GM12878 (cell line): Measurements from ENCODE around the gene PPP1R2. TPM values are rescaled to one million over a fixed set of nuclear protein-coding genes. Genes with fewer than 3 reads are reported as not detected.

Experiments
- ATAC-seq: fragments of 200-7000 bp; cut with Tn5 transposase; 3 replicates; pipeline ENCODE4 v1.9.1; 2020; ENCODE audit warnings: mild to moderate bottlenecking, moderate library complexity
- BruUV-seq: library from RNA; stranded (reverse); fragments of 400-500 nt; replicated peaks from 2 replicates; lab custom pipeline; 2021; lab: Mats Ljungman, UMichigan
- CTCF ChIA-PET: fragments of 300-600 bp; sonication (Branson Sonifier 250); formaldehyde crosslinking; extraction: SDS; loops from one replicate; lab custom pipeline; 2021; ENCODE audit warnings: inconsistent platforms; lab: Yijun Ruan, JAX
- POLR2A ChIA-PET: fragments of 350-600 bp; formaldehyde crosslinking; extraction: SDS; loops from one replicate; lab custom pipeline; 2021; ENCODE audit warnings: inconsistent platforms; lab: Charles Lee
- RAD21 ChIA-PET: fragments of 300-600 bp; sonication (Branson Sonifier 250); formaldehyde crosslinking; loops from one replicate; lab custom pipeline; 2023; ENCODE audit warnings: antibody characterized with exemption; ENCODE audit not compliant: unreplicated experiment; lab: Charles Lee
- SMC1A ChIA-PET: fragments of 300-600 bp; sonication (Branson Sonifier 250); formaldehyde crosslinking; loops from one replicate; lab custom pipeline; 2023; ENCODE audit not compliant: unreplicated experiment, uncharacterized antibody; lab: Charles Lee
- DNase-seq: peaks from one replicate; pipeline ENCODE4 v3.0.0-alpha.2; 2011; ENCODE audit warnings: low read depth, low spot score
- FAIRE-seq: peaks from 3 replicates; lab custom pipeline; 2011; peaks lifted over from hg19 to GRCh38; lab: Jason Lieb, UNC
- H2AFZ ChIP-seq: 2 replicates; pipeline ENCODE4 v1.6.0; 2011; ENCODE audit warnings: low read depth, low read length, control low read depth; ENCODE audit not compliant: control insufficient read depth
- H3K27ac ChIP-seq: 2 replicates; pipeline ENCODE4 v1.5.1; 2011; ENCODE audit warnings: control low read depth; ENCODE audit not compliant: control insufficient read depth, insufficient read depth
- H3K27me3 ChIP-seq, 2 experiments: replicated peaks in 1 of 2; 2 replicates each; pipeline versions ENCODE4 v1.6.0 to v1.6.1; 2011; ENCODE audit warnings: low read length in 1 of 2; ENCODE audit not compliant: control insufficient read depth in 2 of 2, insufficient read depth in 2 of 2
- H3K36me3 ChIP-seq, 2 experiments: 2 replicates each; pipeline ENCODE4 v1.5.1; 2011; ENCODE audit warnings: low read length in 1 of 2; ENCODE audit not compliant: control insufficient read depth in 2 of 2, insufficient read depth in 2 of 2
- H3K4me1 ChIP-seq: 2 replicates; pipeline ENCODE4 v1.6.1; 2011; ENCODE audit warnings: mild to moderate bottlenecking, low read length, moderate library complexity, mixed read lengths; ENCODE audit not compliant: control insufficient read depth, insufficient read depth
- H3K4me2 ChIP-seq: 2 replicates; pipeline ENCODE4 v1.6.0; 2011; ENCODE audit warnings: control low read depth; ENCODE audit not compliant: control insufficient read depth, insufficient read depth
- H3K4me3 ChIP-seq: fragments of 200-600 bp; sonication (generic); 2 replicates; pipeline ENCODE4 v1.5.1; 2016
- H3K79me2 ChIP-seq: 2 replicates; pipeline ENCODE4 v1.6.0; 2011; ENCODE audit warnings: low read length; ENCODE audit not compliant: control insufficient read depth, insufficient read depth
- H3K9ac ChIP-seq: 2 replicates; pipeline ENCODE4 v1.8.0; 2011; ENCODE audit warnings: low read length, control low read depth, mixed read lengths; ENCODE audit not compliant: control insufficient read depth, insufficient read depth
- H3K9me3 ChIP-seq: replicated peaks from 3 replicates; pipeline ENCODE4 v1.5.1; 2011; ENCODE audit warnings: mild to moderate bottlenecking, low read length; ENCODE audit not compliant: control insufficient read depth, insufficient read depth
- H4K20me1 ChIP-seq: 2 replicates; pipeline ENCODE4 v1.6.0; 2011; ENCODE audit not compliant: control insufficient read depth, insufficient read depth
- EED ChIP-seq: sonication (generic); IDR thresholded peaks from 2 replicates; pipeline ENCODE4 v1.6.1; 2016; ENCODE audit warnings: antibody characterized with exemption, low read depth
- EGR1 ChIP-seq, 2 experiments: IDR thresholded peaks; 1 replicate in 1 of 2; 2 replicates in 1 of 2; pipeline ENCODE4 v1.6.1; 2011 to 2012; ENCODE audit warnings: low read depth in 2 of 2, low read length in 2 of 2, borderline replicate concordance in 1 of 2, mild to moderate bottlenecking in 1 of 2, moderate library complexity in 1 of 2
- FOS ChIP-seq: IDR thresholded peaks from 3 replicates; pipeline ENCODE4 v1.6.1; 2011; ENCODE audit warnings: borderline replicate concordance; ENCODE audit not compliant: insufficient read length; ENCODE audit errors: extremely low read depth
- FOXM1 ChIP-seq: IDR thresholded peaks from 2 replicates; pipeline ENCODE4 v1.6.1; 2012; ENCODE audit warnings: low read depth, mild to moderate bottlenecking, inconsistent platforms, low read length, moderate library complexity
- IRF4 ChIP-seq: IDR thresholded peaks from 2 replicates; pipeline ENCODE4 v1.6.1; 2011; ENCODE audit warnings: low read depth, low read length
- KAT2A ChIP-seq: conservative IDR thresholded peaks from 2 replicates; pipeline ENCODE4 v1.6.1; 2011; ENCODE audit warnings: low read depth, low read length; ENCODE audit not compliant: control insufficient read depth
- MXI1 ChIP-seq: fragments of 150-350 bp; IDR thresholded peaks from 2 replicates; pipeline ENCODE4 v1.6.1; 2011; ENCODE audit warnings: low read depth, mild to moderate bottlenecking, inconsistent platforms, low read length, improper control_type of control experiment
- NFYB ChIP-seq: IDR thresholded peaks from 2 replicates; pipeline ENCODE4 v1.6.1; 2011; ENCODE audit warnings: low read depth, mild to moderate bottlenecking, low read length, improper control_type of control experiment, moderate library complexity; ENCODE audit not compliant: insufficient read depth
- PML ChIP-seq: IDR thresholded peaks from 2 replicates; pipeline ENCODE4 v1.6.1; 2012; ENCODE audit warnings: low read length, inconsistent platforms
- RUNX3 ChIP-seq: IDR thresholded peaks from 2 replicates; pipeline ENCODE4 v1.6.1; 2012; ENCODE audit warnings: low read length, inconsistent platforms
- SIN3A ChIP-seq: IDR thresholded peaks from 2 replicates; pipeline ENCODE4 v1.6.1; 2012; ENCODE audit warnings: low read depth, low read length, improper control_type of control experiment
- YBX1 ChIP-seq: fragments of 450-650 bp; IDR thresholded peaks from 2 replicates; pipeline ENCODE4 v1.6.1; 2016; ENCODE audit warnings: antibody characterized with exemption
- WGBS: methylation state at CpG from one replicate; pipeline ENCODE4 v1.1.6; 2016; ENCODE audit warnings: low lambda C conversion rate; ENCODE audit not compliant: insufficient replicate concordance, insufficient coverage; ENCODE audit errors: missing lambda C conversion rate; 5-methylcytosine and 5-hydroxymethylcytosine counted together
- in situ Hi-C: fragments of 300-500 bp; cut with MboI; formaldehyde crosslinking; loops from 9 replicates; pipeline ENCODE4 v1.14.3; 2018; ENCODE audit warnings: mixed read lengths
- intact Hi-C: fragments of 100-400 bp; cut with micrococcal nuclease; formaldehyde crosslinking; loops from one replicate; pipeline ENCODE4 v1.14.2; 2022; ENCODE audit not compliant: unreplicated experiment
- polyA plus RNA-seq, 11 experiments: library from polyadenylated mRNA; depleted of rRNA in 4 of 11; unstranded in 6 of 11; stranded (reverse) in 5 of 11; fragments of >200 nt; fragmentation: Nextera tagmentation in 4 of 11; fragmentation: Illumina TruSeq in 1 of 11; extraction: Ambion mirVana in 4 of 11; extraction: Trizol in 1 of 11; gene quantifications; 1 replicate in 1 of 11; 2 replicates in 10 of 11; pipeline versions ENCODE4 v1.2.1 to v1.2.3, GENCODE V29; 2011 to 2016; ENCODE audit warnings: inconsistent platforms in 2 of 11, missing spikeins in 2 of 11, low read depth in 1 of 11
- total RNA-seq, 4 experiments: library from RNA; depleted of rRNA in 3 of 4; stranded (reverse); fragments of >200 nt in 3 of 4; fragmentation: Illumina TruSeq in 1 of 4; extraction: Trizol in 1 of 4; gene quantifications; 2 replicates each; pipeline versions ENCODE4 v1.2.1 to v1.2.3, GENCODE V29; 2013 to 2021
- TF ChIP-seq, protein P1 (sequence below): fragments of 450-650 bp; IDR thresholded peaks from 2 replicates; pipeline ENCODE4 v1.6.1; 2017; ENCODE audit warnings: borderline replicate concordance
- TF ChIP-seq, protein P2 (sequence below): IDR thresholded peaks from 2 replicates; pipeline ENCODE4 v1.6.1; 2012; ENCODE audit warnings: low read depth, low read length, improper control_type of control experiment
- TF ChIP-seq, protein P3 (sequence below): fragments of 450-650 bp; conservative IDR thresholded peaks from 2 replicates; pipeline ENCODE4 v1.6.1; 2017; ENCODE audit warnings: mild to moderate bottlenecking, moderate library complexity

The PPP1R2 gene
- total and polyA plus RNA-seq, 10 of the 15 experiments (the other 5 are each of a cell fraction or from before 2014, with no cell fraction given), result 10.5 to 116 (median 46.9) TPM

DNA sequence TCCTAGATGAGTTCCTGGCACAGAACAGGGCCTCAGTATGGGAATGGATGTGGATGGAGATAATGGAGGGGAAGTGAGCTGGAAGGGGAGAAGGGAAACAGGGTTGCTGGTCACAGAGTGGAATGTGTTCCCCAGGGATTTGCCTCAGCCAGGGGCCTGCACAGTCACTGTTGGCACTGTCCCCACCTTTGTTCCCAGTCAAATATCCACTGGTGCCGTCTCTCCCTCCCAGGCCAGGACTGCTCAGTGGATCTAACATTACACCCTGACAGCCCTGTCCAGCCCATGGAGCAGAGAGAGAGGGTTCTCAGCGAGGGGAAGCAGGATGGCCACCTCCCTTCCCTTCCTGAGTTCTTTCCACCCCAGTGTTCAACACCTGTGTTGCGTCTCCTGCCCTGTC is 1.5 kb upstream of the PPP1R2 start:
- TF ChIP-seq YBX1 (no peak), FOXM1 (no peak), MXI1 (no peak), PML (no peak), IRF4 (no peak), NFYB (no peak), KAT2A (no peak), EED (no peak), RUNX3 (no peak), SIN3A (no peak), FOS (no peak), EGR1 (IDR thresholded peaks at IDR 0.05; ENCODE audit: borderline replicate concordance in 1 of 2, low read depth in 2 of 2, low read length in 2 of 2) (no peak)
- TF ChIP-seq, protein P1, sequence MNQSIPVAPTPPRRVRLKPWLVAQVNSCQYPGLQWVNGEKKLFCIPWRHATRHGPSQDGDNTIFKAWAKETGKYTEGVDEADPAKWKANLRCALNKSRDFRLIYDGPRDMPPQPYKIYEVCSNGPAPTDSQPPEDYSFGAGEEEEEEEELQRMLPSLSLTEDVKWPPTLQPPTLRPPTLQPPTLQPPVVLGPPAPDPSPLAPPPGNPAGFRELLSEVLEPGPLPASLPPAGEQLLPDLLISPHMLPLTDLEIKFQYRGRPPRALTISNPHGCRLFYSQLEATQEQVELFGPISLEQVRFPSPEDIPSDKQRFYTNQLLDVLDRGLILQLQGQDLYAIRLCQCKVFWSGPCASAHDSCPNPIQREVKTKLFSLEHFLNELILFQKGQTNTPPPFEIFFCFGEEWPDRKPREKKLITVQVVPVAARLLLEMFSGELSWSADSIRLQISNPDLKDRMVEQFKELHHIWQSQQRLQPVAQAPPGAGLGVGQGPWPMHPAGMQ, result no peak
- TF ChIP-seq, protein P2, sequence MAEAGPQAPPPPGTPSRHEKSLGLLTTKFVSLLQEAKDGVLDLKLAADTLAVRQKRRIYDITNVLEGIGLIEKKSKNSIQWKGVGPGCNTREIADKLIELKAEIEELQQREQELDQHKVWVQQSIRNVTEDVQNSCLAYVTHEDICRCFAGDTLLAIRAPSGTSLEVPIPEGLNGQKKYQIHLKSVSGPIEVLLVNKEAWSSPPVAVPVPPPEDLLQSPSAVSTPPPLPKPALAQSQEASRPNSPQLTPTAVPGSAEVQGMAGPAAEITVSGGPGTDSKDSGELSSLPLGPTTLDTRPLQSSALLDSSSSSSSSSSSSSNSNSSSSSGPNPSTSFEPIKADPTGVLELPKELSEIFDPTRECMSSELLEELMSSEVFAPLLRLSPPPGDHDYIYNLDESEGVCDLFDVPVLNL, result no peak
- TF ChIP-seq, protein P3, sequence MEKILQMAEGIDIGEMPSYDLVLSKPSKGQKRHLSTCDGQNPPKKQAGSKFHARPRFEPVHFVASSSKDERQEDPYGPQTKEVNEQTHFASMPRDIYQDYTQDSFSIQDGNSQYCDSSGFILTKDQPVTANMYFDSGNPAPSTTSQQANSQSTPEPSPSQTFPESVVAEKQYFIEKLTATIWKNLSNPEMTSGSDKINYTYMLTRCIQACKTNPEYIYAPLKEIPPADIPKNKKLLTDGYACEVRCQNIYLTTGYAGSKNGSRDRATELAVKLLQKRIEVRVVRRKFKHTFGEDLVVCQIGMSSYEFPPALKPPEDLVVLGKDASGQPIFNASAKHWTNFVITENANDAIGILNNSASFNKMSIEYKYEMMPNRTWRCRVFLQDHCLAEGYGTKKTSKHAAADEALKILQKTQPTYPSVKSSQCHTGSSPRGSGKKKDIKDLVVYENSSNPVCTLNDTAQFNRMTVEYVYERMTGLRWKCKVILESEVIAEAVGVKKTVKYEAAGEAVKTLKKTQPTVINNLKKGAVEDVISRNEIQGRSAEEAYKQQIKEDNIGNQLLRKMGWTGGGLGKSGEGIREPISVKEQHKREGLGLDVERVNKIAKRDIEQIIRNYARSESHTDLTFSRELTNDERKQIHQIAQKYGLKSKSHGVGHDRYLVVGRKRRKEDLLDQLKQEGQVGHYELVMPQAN, result no peak
- Histone ChIP-seq H3K79me2 (peaks cover 35% of the 10 kb centered on the region), H3K27me3 (no peaks in the 10 kb centered on the region), H3K4me1 (peaks cover 14% of the 10 kb centered on the region), H2AFZ (no peak overlapping the region), H3K4me3 (no peak overlapping the region), H3K27ac (no peak overlapping the region), H3K9ac (no peak overlapping the region), H4K20me1 (no peaks in the 10 kb centered on the region), H3K4me2 (no peak overlapping the region), H3K36me3 (no peaks in the 10 kb centered on the region), H3K9me3 (no peaks in the 10 kb centered on the region)
- 100% methylated on average over 3 of the region's 3 CpGs for WGBS
- ATAC-seq, result no peak
- in situ Hi-C loops (loop anchor here (25.0 kb wide), 1 partner anchor 407 kb away; no protein-coding TSS in a partner anchor), intact Hi-C loops (loop anchor here (5.0 kb wide), 1 partner anchor 358 kb away; no protein-coding TSS in a partner anchor)
- ChIA-PET CTCF (no interaction called here), SMC1A (interaction anchor here (1.1 to 1.3 kb wide), 2 partner anchors 12 to 13 kb away, joined by 3 to 6 read pairs; no protein-coding TSS in a partner anchor), RAD21 (no interaction called here), POLR2A (no interaction called here)
- FAIRE-seq, result no peak
- BruUV-seq, result no TSS peak
- DNase-seq, result no peak
